ENCODE results near the gene SEMA6A. TPM values are rescaled to one million over a fixed set of nuclear protein-coding genes. Genes with fewer than 3 reads are reported as not detected.

SEMA6A gene
- total and polyA plus RNA-seq, 12 donors: 2.9 to 11.3 (median 7.8) TPM

- Histone ChIP-seq H3K36me3 (no peaks in the 10 kb centered on the region), H3K9me3 (no peaks in the 10 kb centered on the region)
- 75 to 83% methylated on average over 6 of the region's 6 CpGs for WGBS, 2 donors
Observed at GRCh38 chr5:116563736-116564308, 10.8 kb downstream of the SEMA6A start.

GRCh38 chr5:116562669-116563068 is 12.0 kb downstream of the SEMA6A start:
- Histone ChIP-seq H3K36me3 (no peaks in the 10 kb centered on the region), H3K27me3 (no peaks in the 10 kb centered on the region), H3K4me3 (no peak overlapping the region), H3K4me1 (peaks cover 0 to 69% (median 5%) of the 10 kb centered on the region in 9 donors), H3K27ac (no peak overlapping the region), H3K9me3 (no peaks in the 10 kb centered on the region)
- TF ChIP-seq CTCF (IDR thresholded peaks at IDR 0.05): no peak
- 74 to 83% methylated on average over 11 of the region's 11 CpGs for WGBS, 2 donors
- DNase-seq (no peak), ATAC-seq (no peak)
- intact Hi-C loops (cut with DNase I): loop anchor here in 3 of 10 donors (10.0 kb wide), 2 partner anchors 128 to 428 kb away; no protein-coding TSS in a partner anchor

More at GRCh38 chr5:116563736-116564308, 10.8 kb downstream of the SEMA6A start:
- Histone ChIP-seq H3K27ac (no peak overlapping the region), H3K4me3 (no peak overlapping the region), H3K27me3 (no peaks in the 10 kb centered on the region), H3K4me1 (peaks cover 0 to 64% (median 5%) of the 10 kb centered on the region in 9 donors)
- DNase-seq (no peak), ATAC-seq (no peak)
- intact Hi-C loops (cut with DNase I): loop anchor here in 3 of 10 donors (10.0 kb wide), 2 partner anchors 129 to 429 kb away; no protein-coding TSS in a partner anchor
- no peak for TF ChIP-seq CTCF (IDR thresholded peaks at IDR 0.05)

GRCh38 chr5:116561658-116562057 is 13.0 kb downstream of the SEMA6A start:
- no peaks in the 10 kb centered on the region for H3K36me3 ChIP-seq
- H3K4me1 ChIP-seq: peaks cover 0 to 67% (median 5%) of the 10 kb centered on the region in 9 donors
- H3K4me3 ChIP-seq: no peak overlapping the region
- intact Hi-C loops (cut with DNase I): loop anchor here in 3 of 10 donors (10.0 kb wide), 2 partner anchors 127 to 427 kb away; no protein-coding TSS in a partner anchor
- DNase-seq (no peak), ATAC-seq (peak in 6 of 8 donors; percentile 42 to 81 (median 62))
- no peaks in the 10 kb centered on the region for H3K27me3 ChIP-seq
- TF ChIP-seq CTCF (IDR thresholded peaks at IDR 0.05): no peak
- H3K9me3 ChIP-seq: no peaks in the 10 kb centered on the region
- no peak overlapping the region for H3K27ac ChIP-seq
- WGBS, 2 donors: 49 to 69% methylated on average over 3 of the region's 3 CpGs

GRCh38 chr5:116559673-116560164 is 14.9 kb downstream of the SEMA6A start:
- Histone ChIP-seq H3K36me3 (no peaks in the 10 kb centered on the region), H3K9me3 (no peaks in the 10 kb centered on the region), H3K27ac (no peak overlapping the region), H3K4me1 (peaks cover 0 to 62% (median 5%) of the 10 kb centered on the region in 9 donors), H3K27me3 (no peaks in the 10 kb centered on the region), H3K4me3 (no peak overlapping the region)
- ATAC-seq (no peak), DNase-seq (no peak)
- 85% methylated on average over 4 of the region's 4 CpGs for WGBS, 2 donors
- intact Hi-C loops (cut with DNase I): loop anchor here in 4 of 10 donors (5.0 to 10.0 kb wide), 3 partner anchors 125 to 425 kb away; no protein-coding TSS in a partner anchor
- TF ChIP-seq CTCF (IDR thresholded peaks at IDR 0.05): no peak
